K562 (cell line): ENCODE results near the gene SHANK1. TPM values are rescaled to one million over a fixed set of nuclear protein-coding genes. Genes with fewer than 3 reads are reported as not detected.

Experiments used
- ATAC-seq: fragments of 200-7000 bp; cut with Tn5 transposase; 3 replicates; pipeline ENCODE4 v1.9.1; 2020; ENCODE audit warnings: moderate library complexity
- BruUV-seq: library from RNA; stranded (reverse); fragments of 400-500 nt; replicated peaks from 2 replicates; lab custom pipeline; 2021; lab: Mats Ljungman, UMichigan
- CTCF ChIA-PET: fragments of 300-600 bp; formaldehyde crosslinking; extraction: SDS; loops from one replicate; lab custom pipeline; 2021; ENCODE audit warnings: low intra/inter-chr PET ratio; lab: Yijun Ruan, JAX
- POLR2A ChIA-PET: fragments of 300-600, 350-650 bp; sonication (Branson Sonifier 250); formaldehyde crosslinking; extraction: SDS; loops from one replicate; lab custom pipeline; 2021; ENCODE audit warnings: antibody characterized with exemption, inconsistent platforms; lab: Yijun Ruan, JAX
- DNase-seq, 4 experiments: peaks; one replicate each; pipeline versions ENCODE4 v3.0.0 to v3.0.0-alpha.2; 2011 to 2018; ENCODE audit warnings: low spot score in 3 of 4, mixed read lengths in 3 of 4; ENCODE audit errors: extremely low read depth in 1 of 4
- FAIRE-seq: peaks from 2 replicates; lab custom pipeline; 2011; peaks lifted over from hg19 to GRCh38; lab: Jason Lieb, UNC
- H2AFZ ChIP-seq: 2 replicates; pipeline ENCODE4 v1.6.0; 2011; ENCODE audit warnings: low read depth, low read length, control low read depth, inconsistent platforms
- H3K27ac ChIP-seq: fragments of 200-600 bp; 3 replicates; pipeline ENCODE4 v1.8.0; 2011; ENCODE audit warnings: low read depth, mild to moderate bottlenecking, control low read depth, inconsistent platforms, low read length, moderate library complexity, mixed read lengths; ENCODE audit errors: extremely low read depth
- H3K27me3 ChIP-seq, 2 experiments: fragments of 300-600 bp in 1 of 2; 2 replicates in 1 of 2; 3 replicates in 1 of 2; pipeline versions ENCODE4 v1.6.0 to v1.8.0; 2011; ENCODE audit warnings: inconsistent platforms in 2 of 2, low read length in 2 of 2, mild to moderate bottlenecking in 1 of 2, mixed read lengths in 1 of 2, moderate library complexity in 1 of 2; ENCODE audit not compliant: control insufficient read depth in 2 of 2, insufficient read depth in 2 of 2
- H3K36me3 ChIP-seq: fragments of 300-600 bp; 3 replicates; pipeline ENCODE4 v1.8.0; 2011; ENCODE audit warnings: mild to moderate bottlenecking, low read length, inconsistent platforms; ENCODE audit not compliant: control insufficient read depth, insufficient read depth
- H3K4me1 ChIP-seq, 2 experiments: fragments of 200-600 bp in 1 of 2; replicated peaks in 1 of 2; 2 replicates in 1 of 2; 3 replicates in 1 of 2; pipeline versions ENCODE4 v1.5.1 to v1.8.0; 2011; ENCODE audit warnings: inconsistent platforms in 2 of 2, low read length in 2 of 2, mild to moderate bottlenecking in 1 of 2, mixed read lengths in 1 of 2, moderate library complexity in 1 of 2; ENCODE audit not compliant: control insufficient read depth in 2 of 2, insufficient read depth in 2 of 2
- H3K4me2 ChIP-seq: 2 replicates; pipeline ENCODE4 v1.6.1; 2011; ENCODE audit warnings: low read length, control low read depth, inconsistent platforms, mixed read lengths; ENCODE audit not compliant: insufficient read depth
- H3K4me3 ChIP-seq: fragments of 200-600 bp; sonication (generic), shearing (Covaris generic); 2 replicates; pipeline ENCODE4 v1.5.1; 2016; ENCODE audit warnings: control low read depth, inconsistent platforms
- H3K79me2 ChIP-seq: fragments of 200-600 bp; 3 replicates; pipeline ENCODE4 v1.8.0; 2011; ENCODE audit warnings: low read length, inconsistent platforms; ENCODE audit not compliant: control insufficient read depth, insufficient read depth
- H3K9ac ChIP-seq, 2 experiments: 2 replicates each; pipeline versions ENCODE4 v1.6.0 to v1.6.1; 2011; ENCODE audit warnings: low read depth in 2 of 2, low read length in 2 of 2, control low read depth in 1 of 2, inconsistent platforms in 1 of 2, mild to moderate bottlenecking in 1 of 2, mixed read lengths in 1 of 2; ENCODE audit not compliant: insufficient read depth in 1 of 2
- H3K9me1 ChIP-seq: one replicate; pipeline ENCODE4 v1.6.0; 2011; ENCODE audit warnings: inconsistent platforms, mild to moderate bottlenecking, low read length, moderate library complexity; ENCODE audit not compliant: control insufficient read depth, insufficient read depth
- H3K9me3 ChIP-seq: replicated peaks from 2 replicates; pipeline ENCODE4 v1.5.1; 2011; ENCODE audit warnings: low read depth, low read length, inconsistent platforms; ENCODE audit not compliant: control insufficient read depth, insufficient read depth
- H4K20me1 ChIP-seq: replicated peaks from 2 replicates; pipeline ENCODE4 v1.6.1; 2011; ENCODE audit warnings: low read length, inconsistent platforms, mixed read lengths; ENCODE audit not compliant: control insufficient read depth, insufficient read depth
- HDAC1 ChIP-seq, 2 experiments: fragments of 450-650 bp; IDR thresholded peaks; 2 replicates each; pipeline ENCODE4 v1.6.1; 2016 to 2017; ENCODE audit warnings: inconsistent platforms in 1 of 2, mild to moderate bottlenecking in 1 of 2, moderate library complexity in 1 of 2
- HLTF ChIP-seq: fragments of 450-650 bp; IDR thresholded peaks from 2 replicates; pipeline ENCODE4 v1.6.1; 2016
- RAD21 ChIP-seq, 2 experiments: fragments of 250-450 bp in 1 of 2; fragments of 450-650 bp in 1 of 2; sonication (Bioruptor Pico) in 1 of 2; formaldehyde crosslinking in 1 of 2; IDR thresholded peaks in 1 of 2; conservative IDR thresholded peaks in 1 of 2; 2 replicates each; pipeline versions ENCODE4 v1.4.0 to v1.8.0; 2020 to 2022; ENCODE audit warnings: mild to moderate bottlenecking in 2 of 2, moderate library complexity in 1 of 2
- REST ChIP-seq, 2 experiments: fragments of 450-650 bp; formaldehyde crosslinking in 1 of 2; IDR thresholded peaks; 2 replicates each; pipeline versions ENCODE4 v1.4.0 to v1.6.1; 2014 to 2020; ENCODE audit warnings: mild to moderate bottlenecking in 2 of 2, borderline replicate concordance in 1 of 2, low read depth in 1 of 2
- ZFX ChIP-seq: sonication (generic); formaldehyde crosslinking; IDR thresholded peaks from 2 replicates; pipeline ENCODE4 v1.8.0; 2022; ENCODE audit warnings: mild to moderate bottlenecking, missing genetic modification reagents, moderate library complexity
- ZKSCAN1 ChIP-seq: fragments of 150-350 bp; IDR thresholded peaks from 2 replicates; pipeline ENCODE4 v1.6.1; 2016; ENCODE audit warnings: low read depth, low read length
- WGBS: fragments of 100-300 bp; shearing (Covaris generic); methylation state at CpG from one replicate; pipeline ENCODE4 v1.1.6; 2016; ENCODE audit warnings: low coverage, mixed read lengths; ENCODE audit not compliant: insufficient coverage; ENCODE audit errors: missing lambda C conversion rate; 5-methylcytosine and 5-hydroxymethylcytosine counted together
- in situ Hi-C: fragments of 300-500 bp; cut with MboI; formaldehyde crosslinking; loops from 4 replicates; pipeline ENCODE4 v1.15.0; 2018; ENCODE audit warnings: inconsistent platforms, mixed read lengths
- intact Hi-C: fragments of 100-400 bp; cut with micrococcal nuclease; formaldehyde crosslinking; loops from 2 replicates; pipeline ENCODE4 v1.14.2; 2022
- polyA plus RNA-seq, 8 experiments: library from polyadenylated mRNA; depleted of rRNA in 4 of 8; stranded (reverse) in 5 of 8; unstranded in 3 of 8; fragments of >200 nt; fragmentation: Nextera tagmentation in 2 of 8; fragmentation: Illumina TruSeq in 1 of 8; extraction: Ambion mirVana in 2 of 8; extraction: Trizol in 1 of 8; gene quantifications; 2 replicates each; pipeline versions ENCODE4 v1.2.1 to v1.2.3, GENCODE V29; 2011 to 2014; ENCODE audit warnings: inconsistent platforms in 1 of 8, missing spikeins in 1 of 8
- total RNA-seq, 7 experiments: library from RNA; depleted of rRNA in 6 of 7; stranded (reverse); fragments of >200 nt in 6 of 7; fragmentation: Illumina TruSeq in 2 of 7; extraction: Trizol in 2 of 7; gene quantifications; 2 replicates each; pipeline versions ENCODE4 v1.2.1 to v1.2.3, GENCODE V29; 2011 to 2021; ENCODE audit warnings: low replicate concordance in 1 of 7

SHANK1 gene
- total and polyA plus RNA-seq, 9 of the 15 experiments (the other 6 are each of a cell fraction or from before 2014, with no cell fraction given): 0.33 to 1.3 (median 0.55) TPM; not detected in 2

GRCh38 chr19:50721441-50722137, 2.0 kb upstream of the SHANK1 start:
- H3K79me2 ChIP-seq: peaks cover 16% of the 10 kb centered on the region
- CTCF ChIA-PET: no interaction called here
- no peak for FAIRE-seq

DNA sequence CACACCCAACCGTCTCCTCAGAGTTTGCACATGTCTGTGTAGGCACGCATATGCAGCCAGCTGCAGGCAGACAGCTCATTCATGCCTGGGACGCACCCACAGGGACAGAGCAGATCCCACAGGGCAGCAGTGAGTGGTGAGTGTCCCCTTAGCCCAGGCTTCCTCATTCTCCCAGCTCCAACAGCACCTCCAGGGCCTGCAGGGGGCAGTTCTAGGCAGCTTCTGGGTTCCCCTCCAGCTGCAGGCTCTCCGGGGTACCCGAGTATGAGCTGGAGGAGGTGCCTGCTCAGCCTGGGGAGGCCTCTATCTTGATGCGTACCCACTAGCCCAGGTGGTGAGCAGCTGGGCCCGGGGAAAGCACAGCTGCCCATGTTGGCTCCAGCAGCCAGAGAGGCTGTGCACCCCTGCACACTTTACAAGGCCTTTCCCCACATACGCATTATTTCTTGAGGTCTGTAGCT, 1.3 kb upstream of the SHANK1 start:
- Histone ChIP-seq H3K9me3 (no peaks in the 10 kb centered on the region), H4K20me1 (peaks cover 5% of the 10 kb centered on the region; the same call in 1 of the 2 replicates), H3K27ac (no peak overlapping the region), H3K9me1 (no peaks in the 10 kb centered on the region), H3K36me3 (no peaks in the 10 kb centered on the region), H3K4me2 (no peak overlapping the region), H3K9ac (peak overlapping the region in 1 of 2 experiments; percentile 29; a peak in 1 of 4 replicates), H3K4me1 (peaks cover 12 to 73% of the 10 kb centered on the region in 2 experiments), H2AFZ (no peak overlapping the region), H3K27me3 (peaks cover 8 to 18% of the 10 kb centered on the region in 2 experiments; a peak in 4 of 5 replicates), H3K79me2 (peaks cover 9% of the 10 kb centered on the region), H3K4me3 (no peak overlapping the region)
- intact Hi-C loops (no loop called here), in situ Hi-C loops (no loop called here)
- DNase-seq (peak in 1 of 4 experiments; percentile 55), FAIRE-seq (peak; percentile 76), ATAC-seq (no peak)
- ChIA-PET CTCF (no interaction called here), POLR2A (interaction anchor here (0.6 to 1.5 kb wide), 5 partner anchors 15 to 1395 kb away, joined by 3 to 5 read pairs (median 3); no protein-coding TSS in a partner anchor)
- 22% methylated on average over 8 of the region's 8 CpGs for WGBS
- no TSS peak for BruUV-seq
- peak; percentile 26; the same call in 1 of the 2 replicates for TF ChIP-seq REST (IDR thresholded peaks at IDR 0.05; ENCODE audit: borderline replicate concordance)
- TF ChIP-seq REST (CRISPR knock-in tag; IDR thresholded peaks at IDR 0.05; ENCODE audit: low read depth): 0 out of 2 replicates have a peak, but pooled peaks have one; percentile 41
- peak; percentile 34 to 43; a peak in 3 of 4 replicates for TF ChIP-seq RAD21 (CRISPR knock-in tag; conservative IDR thresholded peaks at IDR 0.05 in 1 of 2, IDR thresholded peaks at IDR 0.05 in 1 of 2)

More at GRCh38 chr19:50721441-50722137, 2.0 kb upstream of the SHANK1 start:
- Histone ChIP-seq H2AFZ (no peak overlapping the region), H3K9me3 (no peaks in the 10 kb centered on the region), H3K27ac (no peak overlapping the region), H3K9ac (peak overlapping the region in 1 of 2 experiments; percentile 29; a peak in 1 of 4 replicates), H3K4me3 (no peak overlapping the region), H3K36me3 (peaks cover under 1% of the 10 kb centered on the region; the same call in 1 of the 3 replicates), H4K20me1 (peaks cover 5% of the 10 kb centered on the region; the same call in 1 of the 2 replicates), H3K4me2 (no peak overlapping the region), H3K9me1 (no peaks in the 10 kb centered on the region), H3K27me3 (peaks cover 6 to 11% of the 10 kb centered on the region in 2 experiments; a peak in 4 of 5 replicates), H3K4me1 (peaks cover 17 to 74% of the 10 kb centered on the region in 2 experiments)
- 54% methylated on average over 10 of the region's 10 CpGs for WGBS
- DNase-seq: no peak
- no peak for ATAC-seq
- in situ Hi-C loops (no loop called here), intact Hi-C loops (no loop called here)
- BruUV-seq: no TSS peak
- no peak for TF ChIP-seq HDAC1 (IDR thresholded peaks at IDR 0.05)
- TF ChIP-seq ZFX (CRISPR knock-in tag): 0 out of 2 replicates have a peak, but pooled peaks have one; percentile 24
- peak; percentile 95 for TF ChIP-seq ZKSCAN1
- TF ChIP-seq HLTF: no peak
- POLR2A ChIA-PET: interaction anchor here (0.6 to 1.5 kb wide), 6 partner anchors 8 to 102 kb away, joined by 3 to 5 read pairs (median 3); no protein-coding TSS in a partner anchor
